HepG2 (cell line): ENCODE measurements around the gene TUBA4B. TPM values are rescaled to one million over a fixed set of nuclear protein-coding genes. Genes with fewer than 3 reads are reported as not detected.

Experiments used
- ATM ChIP-seq: fragments of 450-650 bp; IDR thresholded peaks from 2 replicates; pipeline ENCODE4 v1.7.1; 2017; ENCODE audit warnings: mild to moderate bottlenecking, borderline replicate concordance
- FOXO1 ChIP-seq: sonication (generic); formaldehyde crosslinking; IDR thresholded peaks from 2 replicates; pipeline ENCODE4 v1.4.0; 2020; ENCODE audit warnings: missing genetic modification reagents
- IKZF4 ChIP-seq: sonication (generic); formaldehyde crosslinking; IDR thresholded peaks from 2 replicates; pipeline ENCODE4 v1.5.1; 2020; ENCODE audit warnings: borderline replicate concordance, mild to moderate bottlenecking, low read depth, missing genetic modification reagents; ENCODE audit errors: not compliant biosample characterization
- IRX3 ChIP-seq: sonication (generic); formaldehyde crosslinking; IDR thresholded peaks from 2 replicates; pipeline ENCODE4 v1.8.1; 2023; ENCODE audit warnings: mild to moderate bottlenecking, low read depth, missing genetic modification reagents, borderline replicate concordance
- JUN ChIP-seq: sonication (generic); formaldehyde crosslinking; IDR thresholded peaks from 2 replicates; pipeline ENCODE4 v1.4.0; 2020; ENCODE audit warnings: mild to moderate bottlenecking, missing genetic modification reagents
- MEIS2 ChIP-seq: sonication (generic); formaldehyde crosslinking; IDR thresholded peaks from 2 replicates; pipeline ENCODE4 v1.9.0; 2021; ENCODE audit warnings: mild to moderate bottlenecking, missing genetic modification reagents
- MTF1 ChIP-seq: sonication (generic); formaldehyde crosslinking; IDR thresholded peaks from 2 replicates; pipeline ENCODE4 v1.5.0; 2020; ENCODE audit warnings: missing genetic modification reagents
- NR1H2 ChIP-seq: sonication (generic); formaldehyde crosslinking; IDR thresholded peaks from 2 replicates; pipeline ENCODE4 v1.8.1; 2022; ENCODE audit warnings: low read depth, missing genetic modification reagents, borderline replicate concordance
- PHF8 ChIP-seq: sonication (generic); formaldehyde crosslinking; IDR thresholded peaks from 2 replicates; pipeline ENCODE4 v1.5.0; 2020; ENCODE audit warnings: missing genetic modification reagents
- SMYD3 ChIP-seq: sonication (generic); formaldehyde crosslinking; IDR thresholded peaks from 2 replicates; pipeline ENCODE4 v1.8.1; 2023; ENCODE audit warnings: mild to moderate bottlenecking, missing genetic modification reagents
- STAT5B ChIP-seq: sonication (generic); formaldehyde crosslinking; IDR thresholded peaks from 2 replicates; pipeline ENCODE4 v1.4.0; 2020; ENCODE audit warnings: missing genetic modification reagents
- ZBTB7A ChIP-seq: sonication (generic); formaldehyde crosslinking; IDR thresholded peaks from 2 replicates; pipeline ENCODE4 v1.8.0; 2022; ENCODE audit warnings: mild to moderate bottlenecking, missing genetic modification reagents
- ZNF713 ChIP-seq: sonication (generic); formaldehyde crosslinking; IDR thresholded peaks from 2 replicates; pipeline ENCODE4 v1.4.0; 2020; ENCODE audit warnings: mild to moderate bottlenecking, missing genetic modification reagents
- ZNF720 ChIP-seq: sonication (generic); formaldehyde crosslinking; IDR thresholded peaks from 2 replicates; pipeline ENCODE4 v1.4.0; 2020; ENCODE audit warnings: missing genetic modification reagents
- polyA plus RNA-seq, 8 experiments: library from polyadenylated mRNA; depleted of rRNA in 3 of 8; stranded (reverse) in 7 of 8; unstranded in 1 of 8; fragments of >200 nt; fragmentation: Illumina TruSeq in 4 of 8; extraction: Trizol in 4 of 8; gene quantifications; 2 replicates each; pipeline versions ENCODE4 v1.2.1 to v1.2.3, GENCODE V29; 2011 to 2016; ENCODE audit warnings: low read depth in 4 of 8, missing spikeins in 1 of 8, mixed read lengths in 1 of 8; ENCODE audit not compliant: insufficient read depth in 1 of 8
- total RNA-seq, 5 experiments: library from RNA; depleted of rRNA; stranded (reverse); fragments of >200 nt; fragmentation: Illumina TruSeq; extraction: Trizol; gene quantifications; 2 replicates each; pipeline ENCODE4 v1.2.3, GENCODE V29; 2016; ENCODE audit warnings: low read depth in 1 of 5
- TF ChIP-seq, protein P1 (sequence below): sonication (generic); formaldehyde crosslinking; IDR thresholded peaks from 2 replicates; pipeline ENCODE4 v1.4.0; 2020; ENCODE audit warnings: mild to moderate bottlenecking, missing genetic modification reagents, borderline replicate concordance
- TF ChIP-seq, protein P2 (sequence below): sonication (generic); formaldehyde crosslinking; IDR thresholded peaks from 2 replicates; pipeline ENCODE4 v1.4.0; 2020; ENCODE audit warnings: missing genetic modification reagents
- TF ChIP-seq, protein P3 (sequence below): IDR thresholded peaks from 2 replicates; pipeline ENCODE4 v1.6.1; 2016; ENCODE audit warnings: low read depth, borderline replicate concordance
- TF ChIP-seq, protein P4 (sequence below): sonication (generic); formaldehyde crosslinking; IDR thresholded peaks from 2 replicates; pipeline ENCODE4 v1.5.0; 2020; ENCODE audit warnings: missing genetic modification reagents
- TF ChIP-seq, protein P5 (sequence below): sonication (generic); formaldehyde crosslinking; IDR thresholded peaks from 2 replicates; pipeline ENCODE4 v1.8.0; 2022; ENCODE audit warnings: low read depth, missing genetic modification reagents
- TF ChIP-seq, protein P6 (sequence below): sonication (generic); formaldehyde crosslinking; IDR thresholded peaks from 2 replicates; pipeline ENCODE4 v1.5.1; 2020; ENCODE audit warnings: missing genetic modification reagents, mild to moderate bottlenecking, borderline replicate concordance

TUBA4B gene
- total and polyA plus RNA-seq, 2 of the 13 experiments (the other 11 are each of a cell fraction or from before 2014, with no cell fraction given), result 0.18 to 0.22 TPM

DNA sequence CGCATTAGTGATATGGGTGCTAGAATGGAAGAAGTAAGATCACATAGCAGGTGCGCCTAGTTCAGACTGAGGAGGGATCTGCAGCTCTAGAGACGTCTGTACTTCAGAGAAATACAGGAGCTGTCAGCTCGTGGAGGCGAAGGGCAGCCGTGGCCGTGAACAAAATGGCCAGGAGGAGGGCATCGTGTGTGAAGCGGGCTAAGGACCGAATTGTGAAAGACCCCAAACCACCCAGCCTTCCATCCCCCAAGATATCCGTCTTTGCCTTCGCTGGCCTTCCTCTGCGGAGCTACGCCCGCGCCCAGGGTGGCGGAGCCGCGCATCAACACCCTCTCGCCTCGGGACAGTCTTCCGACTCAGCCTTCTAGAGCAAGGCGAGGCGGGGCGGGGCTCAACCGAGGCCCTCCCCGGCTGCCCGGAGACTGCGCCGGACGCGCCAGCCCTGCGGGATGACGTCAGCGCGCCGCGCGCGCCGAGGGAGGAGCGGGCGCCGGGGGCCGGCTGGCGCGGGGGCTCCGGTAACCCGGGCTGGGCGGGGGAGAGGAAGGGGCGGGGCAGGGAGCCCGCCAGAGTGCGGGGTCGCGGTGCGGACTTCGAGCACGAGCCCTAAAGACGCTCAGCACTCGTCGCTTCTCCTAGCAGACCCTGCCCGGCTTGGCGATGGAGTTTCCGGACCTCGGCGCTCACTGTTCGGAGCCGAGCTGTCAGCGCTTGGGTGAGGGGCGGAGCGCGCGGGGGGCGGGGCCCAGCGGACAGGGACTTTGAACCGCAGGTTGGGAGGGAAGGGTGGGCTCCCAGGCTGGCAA lies 46.5 kb upstream of the TUBA4B start, which contains the start of gene ZFAND2B (continued):
- TF ChIP-seq, protein P1, sequence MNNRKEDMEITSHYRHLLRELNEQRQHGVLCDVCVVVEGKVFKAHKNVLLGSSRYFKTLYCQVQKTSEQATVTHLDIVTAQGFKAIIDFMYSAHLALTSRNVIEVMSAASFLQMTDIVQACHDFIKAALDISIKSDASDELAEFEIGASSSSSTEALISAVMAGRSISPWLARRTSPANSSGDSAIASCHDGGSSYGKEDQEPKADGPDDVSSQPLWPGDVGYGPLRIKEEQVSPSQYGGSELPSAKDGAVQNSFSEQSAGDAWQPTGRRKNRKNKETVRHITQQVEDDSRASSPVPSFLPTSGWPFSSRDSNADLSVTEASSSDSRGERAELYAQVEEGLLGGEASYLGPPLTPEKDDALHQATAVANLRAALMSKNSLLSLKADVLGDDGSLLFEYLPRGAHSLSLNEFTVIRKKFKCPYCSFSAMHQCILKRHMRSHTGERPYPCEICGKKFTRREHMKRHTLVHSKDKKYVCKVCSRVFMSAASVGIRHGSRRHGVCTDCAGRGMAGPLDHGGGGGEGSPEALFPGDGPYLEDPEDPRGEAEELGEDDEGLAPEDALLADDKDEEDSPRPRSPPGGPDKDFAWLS (CRISPR knock-in tag), result no peak
- TF ChIP-seq JUN (CRISPR knock-in tag), result peak; percentile 83
- TF ChIP-seq MEIS2, result peak; percentile 68; the same call in 1 of the 2 replicates
- TF ChIP-seq ZNF720 (CRISPR knock-in tag), result no peak
- TF ChIP-seq, protein P2, sequence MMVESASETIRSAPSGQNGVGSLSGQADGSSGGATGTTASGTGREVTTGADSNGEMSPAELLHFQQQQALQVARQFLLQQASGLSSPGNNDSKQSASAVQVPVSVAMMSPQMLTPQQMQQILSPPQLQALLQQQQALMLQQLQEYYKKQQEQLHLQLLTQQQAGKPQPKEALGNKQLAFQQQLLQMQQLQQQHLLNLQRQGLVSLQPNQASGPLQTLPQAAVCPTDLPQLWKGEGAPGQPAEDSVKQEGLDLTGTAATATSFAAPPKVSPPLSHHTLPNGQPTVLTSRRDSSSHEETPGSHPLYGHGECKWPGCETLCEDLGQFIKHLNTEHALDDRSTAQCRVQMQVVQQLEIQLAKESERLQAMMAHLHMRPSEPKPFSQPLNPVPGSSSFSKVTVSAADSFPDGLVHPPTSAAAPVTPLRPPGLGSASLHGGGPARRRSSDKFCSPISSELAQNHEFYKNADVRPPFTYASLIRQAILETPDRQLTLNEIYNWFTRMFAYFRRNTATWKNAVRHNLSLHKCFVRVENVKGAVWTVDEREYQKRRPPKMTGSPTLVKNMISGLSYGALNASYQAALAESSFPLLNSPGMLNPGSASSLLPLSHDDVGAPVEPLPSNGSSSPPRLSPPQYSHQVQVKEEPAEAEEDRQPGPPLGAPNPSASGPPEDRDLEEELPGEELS (CRISPR knock-in tag), result no peak; the same call in 1 of the 2 replicates
- TF ChIP-seq IRX3, result peak; percentile 88; the same call in 1 of the 2 replicates
- TF ChIP-seq, protein P3, sequence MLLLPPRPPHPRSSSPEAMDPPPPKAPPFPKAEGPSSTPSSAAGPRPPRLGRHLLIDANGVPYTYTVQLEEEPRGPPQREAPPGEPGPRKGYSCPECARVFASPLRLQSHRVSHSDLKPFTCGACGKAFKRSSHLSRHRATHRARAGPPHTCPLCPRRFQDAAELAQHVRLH (CRISPR knock-in tag), result peak; percentile 74; the same call in 1 of the 2 replicates
- no peak for TF ChIP-seq ZBTB7A (CRISPR knock-in tag)
- TF ChIP-seq SMYD3, result peak; percentile 51; the same call in 1 of the 2 replicates
- TF ChIP-seq ATM, result no peak
- no peak for TF ChIP-seq IKZF4 (CRISPR knock-in tag)
- no peak; the same call in 1 of the 2 replicates for TF ChIP-seq MTF1 (CRISPR knock-in tag)
- TF ChIP-seq, protein P4, sequence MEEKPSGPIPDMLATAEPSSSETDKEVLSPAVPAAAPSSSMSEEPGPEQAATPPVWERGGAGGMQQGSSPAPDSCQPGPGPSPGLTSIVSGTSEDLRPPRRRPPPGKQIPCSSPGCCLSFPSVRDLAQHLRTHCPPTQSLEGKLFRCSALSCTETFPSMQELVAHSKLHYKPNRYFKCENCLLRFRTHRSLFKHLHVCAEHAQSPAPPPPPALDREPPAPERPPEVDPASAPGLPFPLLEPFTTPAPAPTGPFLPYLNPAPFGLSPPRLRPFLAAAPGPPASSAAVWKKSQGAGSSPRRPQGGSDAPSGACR (CRISPR knock-in tag), result peak; percentile 79
- TF ChIP-seq, protein P5, sequence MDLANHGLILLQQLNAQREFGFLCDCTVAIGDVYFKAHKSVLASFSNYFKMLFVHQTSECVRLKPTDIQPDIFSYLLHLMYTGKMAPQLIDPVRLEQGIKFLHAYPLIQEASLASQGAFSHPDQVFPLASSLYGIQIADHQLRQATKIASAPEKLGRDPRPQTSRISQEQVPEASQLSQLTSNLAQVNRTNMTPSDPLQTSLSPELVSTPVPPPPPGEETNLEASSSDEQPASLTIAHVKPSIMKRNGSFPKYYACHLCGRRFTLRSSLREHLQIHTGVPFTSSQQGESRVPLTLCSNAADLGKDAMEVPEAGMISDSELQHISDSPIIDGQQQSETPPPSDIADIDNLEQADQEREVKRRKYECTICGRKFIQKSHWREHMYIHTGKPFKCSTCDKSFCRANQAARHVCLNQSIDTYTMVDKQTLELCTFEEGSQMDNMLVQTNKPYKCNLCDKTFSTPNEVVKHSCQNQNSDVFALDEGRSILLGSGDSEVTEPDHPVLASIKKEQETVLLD (CRISPR knock-in tag), result peak; percentile 88
- TF ChIP-seq, protein P6, sequence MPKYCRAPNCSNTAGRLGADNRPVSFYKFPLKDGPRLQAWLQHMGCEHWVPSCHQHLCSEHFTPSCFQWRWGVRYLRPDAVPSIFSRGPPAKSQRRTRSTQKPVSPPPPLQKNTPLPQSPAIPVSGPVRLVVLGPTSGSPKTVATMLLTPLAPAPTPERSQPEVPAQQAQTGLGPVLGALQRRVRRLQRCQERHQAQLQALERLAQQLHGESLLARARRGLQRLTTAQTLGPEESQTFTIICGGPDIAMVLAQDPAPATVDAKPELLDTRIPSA (CRISPR knock-in tag), result peak; percentile 87; the same call in 1 of the 2 replicates
- TF ChIP-seq PHF8 (CRISPR knock-in tag), result peak; percentile 89
- peak; percentile 64; the same call in 1 of the 2 replicates for TF ChIP-seq ZNF713 (CRISPR knock-in tag)
- TF ChIP-seq STAT5B, result no peak
- TF ChIP-seq FOXO1 (CRISPR knock-in tag), result peak; percentile 66
- TF ChIP-seq NR1H2, result no peak
